Placental epithelial cell (primary cell): Measurements from ENCODE around the gene RBPJ. TPM values are rescaled to one million over a fixed set of nuclear protein-coding genes. Genes with fewer than 3 reads are reported as not detected.

ENCODE experiments used
- total RNA-seq: library from RNA; depleted of rRNA; stranded (reverse); fragments of >200 nt; gene quantifications from 2 replicates; pipeline ENCODE4 v1.2.3, GENCODE V29; 2012

Gene RBPJ
- total RNA-seq, result 82.1 and 94.7 TPM in 2 replicates

GRCh38 chr4:26320538-26321372 lies at the start of gene RBPJ:
TSS of gene RBPJ (plus strand) at chr4:26321014. CDS start at chr4:26321029, 15 bp downstream.

Other genes with a start within 250 kb of the RBPJ start
- gene CCKAR, start 169.5 kb downstream of the RBPJ start, total RNA-seq, result not detected in 2 replicates